HT1080 (cell line): ENCODE data around the gene THRAP3. TPM values are rescaled to one million over a fixed set of nuclear protein-coding genes. Genes with fewer than 3 reads are reported as not detected.
A peak's percentile ranks its signal among the peaks of the same experiment; 100 is the strongest.

ENCODE experiments used
- DNase-seq: peaks from one replicate; pipeline ENCODE4 v3.0.0-alpha.2; 2015; ENCODE audit warnings: low read depth
- small RNA-seq: library from RNA; depleted of rRNA; stranded (forward); fragments of <200 nt; gene quantifications from one replicate; pipeline ENCODE3, GENCODE V24; 2014
- total RNA-seq: library from RNA; depleted of rRNA; stranded (reverse); fragments of >200 nt; shearing (Covaris generic); gene quantifications from 2 replicates; pipeline ENCODE4 v1.2.3, GENCODE V29; 2014; rRNA removed

THRAP3 gene
- total RNA-seq, 1 experiment from 2014 or later: 92.0 TPM

DNA sequence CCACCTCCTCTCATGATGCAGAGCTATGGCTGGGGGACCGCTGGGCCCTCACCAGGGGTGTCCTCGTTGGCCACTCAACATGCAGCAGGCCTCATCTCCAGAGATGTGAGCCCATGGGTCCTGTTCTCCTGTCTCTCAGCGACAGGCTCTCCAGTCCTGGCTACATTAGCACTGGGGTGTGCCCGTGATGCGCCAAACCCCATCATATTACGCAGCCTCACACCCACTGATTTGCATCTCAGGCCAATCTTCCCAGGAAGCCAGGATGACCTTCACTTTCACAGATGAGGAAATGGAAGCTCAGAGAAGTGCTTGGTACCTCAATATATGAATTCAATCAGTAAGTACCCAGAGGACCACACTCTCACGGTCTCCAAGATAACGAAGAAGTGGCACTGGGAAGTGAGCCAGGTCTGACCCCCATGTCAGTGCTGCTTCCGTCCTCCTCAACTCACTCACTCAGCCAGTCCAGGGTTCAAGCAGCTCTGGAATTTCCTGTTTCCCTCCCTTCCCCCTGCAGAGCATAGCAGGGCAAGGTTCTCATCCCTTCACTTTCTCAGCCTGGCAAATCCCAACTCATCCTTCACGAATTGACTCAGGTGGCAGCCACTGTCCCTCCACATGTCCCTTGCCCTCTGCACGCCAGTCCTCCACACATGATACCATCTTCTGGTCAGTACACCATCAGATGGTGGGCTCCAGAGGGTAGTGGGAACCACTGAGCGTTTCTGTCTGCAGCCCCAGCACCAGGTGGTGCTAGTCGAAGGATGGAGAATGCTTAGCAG, 128.1 kb downstream of the THRAP3 start:
- DNase-seq: peak; percentile 94

DNA sequence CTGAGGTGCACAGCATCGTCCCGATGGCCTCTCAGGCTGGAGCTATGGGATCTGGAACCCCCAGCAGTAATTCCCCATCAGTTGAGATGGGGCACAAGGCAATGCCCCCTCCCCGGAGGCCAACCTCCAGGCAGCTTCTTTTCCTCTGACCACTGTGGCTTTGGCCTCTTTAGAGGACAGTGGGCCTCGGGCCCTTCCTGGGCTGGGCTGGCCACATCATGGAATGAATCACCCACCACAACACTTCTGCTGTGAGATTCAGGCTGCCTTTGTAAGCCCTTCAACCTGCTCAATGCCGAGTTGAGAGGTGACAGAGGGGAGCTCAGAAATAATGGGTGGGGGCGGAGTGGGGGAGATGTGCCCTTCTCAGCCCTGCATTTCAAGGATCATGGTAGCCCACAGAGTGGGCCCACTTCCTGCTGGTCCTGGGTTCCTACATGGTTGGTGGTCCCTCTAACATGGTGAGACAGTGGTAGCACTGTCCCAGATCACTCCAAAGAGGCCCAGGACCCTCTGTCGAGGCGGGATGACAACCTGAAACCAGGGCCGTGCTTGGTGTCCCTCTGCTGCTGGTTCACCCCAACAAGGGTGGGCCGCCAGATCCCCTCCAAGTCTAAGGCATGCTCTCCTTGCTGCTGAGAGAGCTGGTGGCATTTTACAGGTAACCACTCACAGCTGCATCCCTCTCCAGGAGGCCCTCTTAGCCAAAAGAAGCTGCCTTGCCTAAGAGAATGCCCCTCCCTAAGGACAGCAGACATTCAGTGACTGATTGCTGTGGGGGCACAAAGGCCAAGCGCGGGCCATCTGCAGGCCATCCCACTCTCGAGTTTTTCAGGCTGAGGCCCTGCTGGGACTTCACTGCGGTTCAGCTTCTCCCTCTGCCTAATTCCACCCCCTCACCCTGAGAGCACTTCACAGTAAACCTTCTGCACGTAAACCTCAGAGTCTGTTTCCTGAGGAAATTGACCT, 129.0 kb downstream of the THRAP3 start:
- peak; percentile 88 for DNase-seq

GRCh38 chr1:36354486-36354885, 130.2 kb downstream of the THRAP3 start:
- DNase-seq: no peak

Small RNA genes lying within 50 kb of the gene (small RNA-seq; reads per million reads assigned to genes)
- gene RN7SL131P (not detected), gene UBE2V2P4 (not detected)

Other genes with a start within 250 kb of the THRAP3 start
- gene TEKT2, start 140.3 kb upstream of the THRAP3 start, total RNA-seq: not detected in 2 replicates
- gene ADPRS, start 135.6 kb upstream of the THRAP3 start, total RNA-seq: 104 and 112 TPM in 2 replicates
- gene COL8A2, start 99.2 kb upstream of the THRAP3 start, total RNA-seq: 1.2 and 1.5 TPM in 2 replicates
- 97.2 and 112 TPM in 2 replicates for gene TRAPPC3, start 75.0 kb upstream of the THRAP3 start, total RNA-seq
- gene MAP7D1, start 68.3 kb upstream of the THRAP3 start, total RNA-seq: 200 and 234 TPM in 2 replicates
- gene SH3D21, start 81.9 kb downstream of the THRAP3 start, total RNA-seq: 0.88 and 2.6 TPM in 2 replicates
- 23.1 and 33.5 TPM in 2 replicates for gene EVA1B, start 99.2 kb downstream of the THRAP3 start, total RNA-seq
- gene STK40, start 161.5 kb downstream of the THRAP3 start, total RNA-seq: 19.9 and 22.3 TPM in 2 replicates
- gene LSM10, start 173.5 kb downstream of the THRAP3 start, total RNA-seq: 13.4 and 13.6 TPM in 2 replicates
- 1.4 and 1.8 TPM in 2 replicates for gene OSCP1, start 226.0 kb downstream of the THRAP3 start, total RNA-seq
- 108 and 130 TPM in 2 replicates for gene MRPS15, start 239.9 kb downstream of the THRAP3 start, total RNA-seq